SK-N-SH (cell line): ENCODE measurements around the gene MS4A18. TPM values are rescaled to one million over a fixed set of nuclear protein-coding genes. Genes with fewer than 3 reads are reported as not detected.

ENCODE experiments used
- CTCF ChIA-PET: fragments of 300-600, 350-600 bp; formaldehyde crosslinking; extraction: SDS; loops from one replicate; lab custom pipeline; 2021; lab: Yijun Ruan, JAX
- POLR2A ChIA-PET: fragments of 350-600 bp; sonication (Branson Sonifier 250); formaldehyde crosslinking; extraction: SDS; loops from one replicate; lab custom pipeline; 2020; ENCODE audit warnings: antibody characterized with exemption, inconsistent platforms; lab: Yijun Ruan, JAX
- DNase-seq: peaks from one replicate; pipeline ENCODE4 v3.0.0; 2012
- H2AFZ ChIP-seq: fragments of 200-600 bp; sonication (generic); 2 replicates; pipeline ENCODE4 v1.8.1; 2016; ENCODE audit warnings: antibody characterized with exemption, mild to moderate bottlenecking, low read depth
- H3F3A ChIP-seq: fragments of 200-600 bp; sonication (generic); replicated peaks from 2 replicates; pipeline ENCODE3; 2016; ENCODE audit warnings: antibody characterized with exemption, mild to moderate bottlenecking; ENCODE audit not compliant: insufficient read depth
- H3K27ac ChIP-seq, 2 experiments: fragments of 200-500 bp in 1 of 2; fragments of 200-600 bp in 1 of 2; sonication (Bioruptor generic) in 1 of 2; sonication (generic), shearing (Covaris generic) in 1 of 2; 2 replicates each; pipeline versions ENCODE4 v1.5.1 to v1.6.1; 2014 to 2016; ENCODE audit warnings: low read depth in 2 of 2, inconsistent platforms in 1 of 2, low read length in 1 of 2, mild to moderate bottlenecking in 1 of 2, mixed read lengths in 1 of 2
- H3K27me3 ChIP-seq: fragments of 200-600 bp; sonication (generic), shearing (Covaris generic); 2 replicates; pipeline ENCODE4 v1.6.1; 2016; ENCODE audit warnings: mixed run types; ENCODE audit not compliant: insufficient read depth
- H3K36me3 ChIP-seq, 2 experiments: fragments of 200-500 bp in 1 of 2; fragments of 200-600 bp in 1 of 2; sonication (Bioruptor generic) in 1 of 2; sonication (generic) in 1 of 2; replicated peaks in 1 of 2; 2 replicates each; pipeline versions ENCODE3 to v1.5.1; 2014 to 2016; ENCODE audit warnings: low read length in 1 of 2, mild to moderate bottlenecking in 1 of 2; ENCODE audit not compliant: insufficient read depth in 2 of 2, control insufficient read depth in 1 of 2
- H3K4me1 ChIP-seq, 2 experiments: fragments of 200-500 bp in 1 of 2; fragments of 200-600 bp in 1 of 2; sonication (Bioruptor generic) in 1 of 2; sonication (generic), shearing (Covaris generic) in 1 of 2; 2 replicates each; pipeline versions ENCODE4 v1.5.1 to v1.6.1; 2014 to 2016; ENCODE audit warnings: low read depth in 1 of 2, low read length in 1 of 2, mixed run types in 1 of 2; ENCODE audit not compliant: insufficient read depth in 2 of 2, control insufficient read depth in 1 of 2
- H3K4me2 ChIP-seq: fragments of 200-600 bp; sonication (generic), shearing (Covaris generic); 2 replicates; pipeline ENCODE4 v1.6.1; 2017; ENCODE audit warnings: mixed run types
- H3K4me3 ChIP-seq, 2 experiments: fragments of 200-500 bp in 1 of 2; fragments of 200-600 bp in 1 of 2; sonication (Bioruptor generic) in 1 of 2; sonication (generic), shearing (Covaris generic) in 1 of 2; 2 replicates each; pipeline versions ENCODE4 v1.5.1 to v1.8.1; 2014 to 2016; ENCODE audit warnings: low read depth in 2 of 2, inconsistent platforms in 1 of 2, low read length in 1 of 2, mild to moderate bottlenecking in 1 of 2, mixed read lengths in 1 of 2, moderate library complexity in 1 of 2
- H3K79me2 ChIP-seq: fragments of 200-600 bp; sonication (generic); 2 replicates; pipeline ENCODE4 v1.8.1; 2017; ENCODE audit warnings: mild to moderate bottlenecking; ENCODE audit not compliant: insufficient read depth
- H3K9ac ChIP-seq: fragments of 200-600 bp; sonication (generic); 2 replicates; pipeline ENCODE4 v1.6.1; 2017; ENCODE audit warnings: mixed run types
- H3K9me2 ChIP-seq: fragments of 200-600 bp; sonication (generic); 2 replicates; pipeline ENCODE4 v1.6.1; 2017; ENCODE audit warnings: mixed run types
- H3K9me3 ChIP-seq: fragments of 200-600 bp; sonication (generic); 2 replicates; pipeline ENCODE4 v1.6.1; 2017; ENCODE audit warnings: mixed run types, mild to moderate bottlenecking, moderate library complexity
- H4K20me1 ChIP-seq: fragments of 200-600 bp; sonication (generic); 2 replicates; pipeline ENCODE4 v1.6.1; 2017; ENCODE audit warnings: mild to moderate bottlenecking, mixed run types; ENCODE audit not compliant: insufficient read depth
- CTCF ChIP-seq: fragments of 200-600 bp; sonication (generic); IDR thresholded peaks from 2 replicates; pipeline ENCODE4 v1.6.1; 2017; ENCODE audit warnings: antibody characterized with exemption, mild to moderate bottlenecking, moderate library complexity
- ELF1 ChIP-seq: IDR thresholded peaks from 2 replicates; pipeline ENCODE4 v1.4.0; 2012
- EP300 ChIP-seq, 2 experiments: IDR thresholded peaks; 2 replicates each; pipeline versions ENCODE4 v1.4.0 to v1.6.1; 2012; ENCODE audit warnings: borderline replicate concordance in 1 of 2, low read depth in 1 of 2, low read length in 1 of 2
- JUND ChIP-seq: IDR thresholded peaks from 2 replicates; pipeline ENCODE4 v1.4.0; 2012
- MAX ChIP-seq: IDR thresholded peaks from 2 replicates; pipeline ENCODE4 v1.4.0; 2012; ENCODE audit warnings: low read depth
- MXI1 ChIP-seq: IDR thresholded peaks from 2 replicates; pipeline ENCODE4 v1.6.1; 2012; ENCODE audit warnings: mild to moderate bottlenecking, low read depth, low read length, improper control_type of control experiment
- NFIC ChIP-seq: IDR thresholded peaks from 2 replicates; pipeline ENCODE4 v1.4.0; 2012; ENCODE audit warnings: borderline replicate concordance
- NRF1 ChIP-seq: IDR thresholded peaks from 2 replicates; pipeline ENCODE4 v1.6.1; 2012; ENCODE audit warnings: low read depth, mild to moderate bottlenecking, low read length
- PBX3 ChIP-seq: IDR thresholded peaks from 2 replicates; pipeline ENCODE4; 2012
- POLR2AphosphoS5 ChIP-seq: IDR thresholded peaks from 2 replicates; pipeline ENCODE4 v1.6.1; 2012; ENCODE audit warnings: low read depth, low read length
- RCOR1 ChIP-seq: fragments of 150-350 bp; IDR thresholded peaks from 2 replicates; pipeline ENCODE4 v1.6.1; 2017; ENCODE audit warnings: antibody characterized with exemption, low read length
- REST ChIP-seq: IDR thresholded peaks from 2 replicates; pipeline ENCODE4 v1.6.1; 2012; ENCODE audit warnings: mild to moderate bottlenecking, low read depth, low read length, moderate library complexity
- RFX5 ChIP-seq: IDR thresholded peaks from 2 replicates; pipeline ENCODE4 v1.6.1; 2012; ENCODE audit warnings: mild to moderate bottlenecking, improper control_type of control experiment, low read length
- SIN3A ChIP-seq: IDR thresholded peaks from 2 replicates; pipeline ENCODE4 v1.6.1; 2012; ENCODE audit warnings: low read depth, mild to moderate bottlenecking, low read length, moderate library complexity, borderline replicate concordance
- TCF12 ChIP-seq: IDR thresholded peaks from 2 replicates; pipeline ENCODE4 v1.4.0; 2012
- TEAD4 ChIP-seq: IDR thresholded peaks from 2 replicates; pipeline ENCODE4 v1.4.0; 2012; ENCODE audit warnings: mild to moderate bottlenecking, borderline replicate concordance; ENCODE audit not compliant: insufficient read depth
- USF1 ChIP-seq: IDR thresholded peaks from 2 replicates; pipeline ENCODE4 v1.4.0; 2012; ENCODE audit warnings: low read depth, borderline replicate concordance
- USF2 ChIP-seq: fragments of 150-350 bp; IDR thresholded peaks from 2 replicates; pipeline ENCODE4 v1.6.1; 2017; ENCODE audit warnings: antibody characterized with exemption, low read length, low read depth, borderline replicate concordance
- ZBTB33 ChIP-seq: IDR thresholded peaks from 2 replicates; pipeline ENCODE4 v1.4.0; 2012; ENCODE audit warnings: low read depth, borderline replicate concordance
- WGBS: methylation state at CpG from one replicate; pipeline ENCODE4 v1.1.6; 2017; ENCODE audit warnings: low lambda C conversion rate; 5-methylcytosine and 5-hydroxymethylcytosine counted together
- polyA plus RNA-seq, 3 experiments: library from polyadenylated mRNA; depleted of rRNA; stranded (reverse); fragments of >200 nt; gene quantifications; 2 replicates each; pipeline ENCODE4 v1.2.3, GENCODE V29; 2012

The MS4A18 gene
- polyA plus RNA-seq, 1 of the 3 experiments (the other 2 are of a cell fraction), result not detected

GRCh38 chr11:60772666-60773065, 48.1 kb downstream of the MS4A18 start:
- Histone ChIP-seq H3K4me2 (no peak overlapping the region), H3K27me3 (no peaks in the 10 kb centered on the region; the same call in 1 of the 2 replicates), H3K4me1 (peaks cover 3 to 6% of the 10 kb centered on the region in 2 experiments; a peak in 2 of 4 replicates), H3K79me2 (no peaks in the 10 kb centered on the region), H3K4me3 (no peak overlapping the region), H3K36me3 (no peaks in the 10 kb centered on the region), H3K9me2 (no peaks in the 10 kb centered on the region), H3K9me3 (no peaks in the 10 kb centered on the region), H3K9ac (no peak overlapping the region), H3K27ac (no peak overlapping the region), H4K20me1 (no peaks in the 10 kb centered on the region), H2AFZ (no peak overlapping the region), H3F3A (no peaks in the 10 kb centered on the region)
- TF ChIP-seq MXI1 (no peak), TCF12 (no peak), PBX3 (no peak), RCOR1 (no peak), USF1 (no peak), USF2 (no peak), JUND (no peak), TEAD4 (no peak), EP300 (IDR thresholded peaks at IDR 0.05; ENCODE audit: borderline replicate concordance in 1 of 2, low read depth in 1 of 2, low read length in 1 of 2) (no peak), SIN3A (no peak), NFIC (no peak), ELF1 (no peak), POLR2AphosphoS5 (no peak)
- ChIA-PET POLR2A (no interaction called here), CTCF (interaction anchor here (1.4 to 7.3 kb wide), 4 partner anchors 9 to 127 kb away, joined by 5 to 67 read pairs (median 6); no protein-coding TSS in a partner anchor)
- DNase-seq, result no peak
- WGBS, result 21% methylated on average over 2 of the region's 8 CpGs

- ChIA-PET POLR2A (no interaction called here), CTCF (interaction anchor here (0.6 to 7.3 kb wide), 29 partner anchors 8 to 611 kb away, joined by 3 to 67 read pairs (median 4); partner anchors contain the start of gene PTGDR2)
- Histone ChIP-seq H2AFZ (no peak overlapping the region), H3K9me3 (no peaks in the 10 kb centered on the region), H3F3A (no peaks in the 10 kb centered on the region), H3K4me3 (no peak overlapping the region), H3K36me3 (no peaks in the 10 kb centered on the region), H4K20me1 (no peaks in the 10 kb centered on the region), H3K27ac (no peak overlapping the region), H3K4me1 (peaks cover 3 to 6% of the 10 kb centered on the region in 2 experiments; a peak in 2 of 4 replicates), H3K79me2 (no peaks in the 10 kb centered on the region), H3K9ac (no peak overlapping the region), H3K4me2 (no peak overlapping the region), H3K27me3 (no peaks in the 10 kb centered on the region), H3K9me2 (no peaks in the 10 kb centered on the region)
- DNase-seq, result no peak
- WGBS, result 51% methylated on average over 11 of the region's 13 CpGs
- TF ChIP-seq RFX5 (no peak), ZBTB33 (no peak), NRF1 (no peak), MAX (no peak), CTCF (no peak), REST (no peak)
Observed at GRCh38 chr11:60774726-60775125, 50.2 kb downstream of the MS4A18 start.
